Fibroblast of lung (primary cell): ENCODE results near the gene DENND2D. TPM values are rescaled to one million over a fixed set of nuclear protein-coding genes. Genes with fewer than 3 reads are reported as not detected.

Experiments
- DNase-seq, 2 donors: peaks; one replicate each; pipeline versions ENCODE4 v3.0.0 to v3.0.0-alpha.2; 2010; ENCODE audit warnings: low read depth in 2 of 2
- H2AFZ ChIP-seq: 2 replicates; pipeline ENCODE4 v1.5.1; 2012; ENCODE audit warnings: low read length, control low read depth, inconsistent platforms
- H3K27ac ChIP-seq: 2 replicates; pipeline ENCODE4 v1.5.1; 2011; ENCODE audit warnings: low read length, control low read depth; ENCODE audit not compliant: insufficient read depth
- H3K27me3 ChIP-seq: 2 replicates; pipeline ENCODE4 v1.5.1; 2011; ENCODE audit warnings: mild to moderate bottlenecking, low read length; ENCODE audit not compliant: control insufficient read depth, insufficient read depth
- H3K36me3 ChIP-seq: 2 replicates; pipeline ENCODE4 v1.5.1; 2011; ENCODE audit warnings: low read length; ENCODE audit not compliant: control insufficient read depth, insufficient read depth
- H3K4me1 ChIP-seq: 2 replicates; pipeline ENCODE4 v1.5.1; 2011; ENCODE audit warnings: low read length; ENCODE audit not compliant: control insufficient read depth, insufficient read depth; ENCODE audit errors: extremely low read depth
- H3K4me2 ChIP-seq: 2 replicates; pipeline ENCODE4 v1.5.1; 2011; ENCODE audit warnings: low read length, control low read depth; ENCODE audit not compliant: insufficient read depth; ENCODE audit errors: extremely low read depth
- H3K4me3 ChIP-seq, 4 experiments: fragments of 200-600 bp in 1 of 4; sonication (generic) in 1 of 4; replicated peaks in 1 of 4; 2 replicates each; pipeline ENCODE4 v1.5.1; 2011 to 2016; ENCODE audit warnings: low read length in 4 of 4, low read depth in 3 of 4, mild to moderate bottlenecking in 3 of 4, control low read depth in 2 of 4, inconsistent platforms in 1 of 4, mixed read lengths in 1 of 4; ENCODE audit not compliant: insufficient read depth in 1 of 4; ENCODE audit errors: control extremely low read depth in 1 of 4
- H3K79me2 ChIP-seq: 2 replicates; pipeline ENCODE4 v1.5.1; 2012; ENCODE audit warnings: mild to moderate bottlenecking, low read length, inconsistent platforms; ENCODE audit not compliant: control insufficient read depth, insufficient read depth
- H3K9ac ChIP-seq: 2 replicates; pipeline ENCODE4 v1.5.1; 2011; ENCODE audit warnings: mild to moderate bottlenecking, low read length, control low read depth; ENCODE audit not compliant: insufficient read depth
- H3K9me3 ChIP-seq: 2 replicates; pipeline ENCODE4 v1.5.1; 2012; ENCODE audit warnings: low read depth, low read length; ENCODE audit not compliant: control insufficient read depth, insufficient read depth
- H4K20me1 ChIP-seq: 2 replicates; pipeline ENCODE4 v1.5.1; 2011; ENCODE audit warnings: low read length; ENCODE audit not compliant: control insufficient read depth, insufficient read depth; ENCODE audit errors: extremely low read depth
- EZH2 ChIP-seq: IDR thresholded peaks from 2 replicates; pipeline ENCODE4 v1.5.1; 2012; ENCODE audit warnings: low read length, control low read depth, mild to moderate bottlenecking; ENCODE audit errors: missing control alignments
- polyA plus RNA-seq, 2 donors: library from polyadenylated mRNA; depleted of rRNA in 1 of 2; stranded (reverse) in 1 of 2; unstranded in 1 of 2; fragments of >200 nt; gene quantifications; 2 replicates each; pipeline ENCODE4 v1.2.1, GENCODE V29; 2011 to 2012; ENCODE audit warnings: missing spikeins in 1 of 2
- total RNA-seq: library from RNA; depleted of rRNA; stranded (reverse); fragments of >200 nt; gene quantifications from 2 replicates; pipeline ENCODE4 v1.2.1, GENCODE V29; 2014
- TF ChIP-seq, protein P1 (sequence below), 2 donors: IDR thresholded peaks in 1 of 2; conservative IDR thresholded peaks in 1 of 2; 1 replicate in 1 of 2; 2 replicates in 1 of 2; pipeline ENCODE4 v1.5.1; 2011 to 2012; ENCODE audit warnings: low read length in 2 of 2, control low read depth in 1 of 2, inconsistent platforms in 1 of 2, low read depth in 1 of 2, mild to moderate bottlenecking in 1 of 2

DENND2D gene
- total and polyA plus RNA-seq, 2 donors (not counting 1 experiment from before 2014, with no cell fraction given), result 2.2 to 15.7 TPM

DNA sequence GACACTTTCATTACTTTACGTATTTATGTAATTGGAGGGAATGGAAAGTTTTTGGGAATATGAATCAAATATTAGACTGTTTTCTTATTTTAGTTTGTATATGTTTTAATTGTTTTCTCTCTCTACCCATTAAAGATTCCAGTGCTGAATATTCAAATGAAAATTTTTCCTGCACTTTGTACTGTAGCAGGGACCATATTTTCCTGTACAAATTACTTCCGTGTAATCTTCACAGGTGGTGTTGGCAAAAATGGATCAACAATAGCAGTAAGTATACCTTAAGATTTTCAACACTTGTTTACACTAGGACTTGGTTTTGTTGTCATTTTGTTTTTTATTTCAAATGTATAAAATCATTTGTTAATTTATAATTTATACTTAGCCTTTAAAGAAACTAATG lies 18.4 kb downstream of the DENND2D start:
- Histone ChIP-seq H2AFZ (no peak overlapping the region), H3K27ac (no peak overlapping the region), H3K4me2 (no peak overlapping the region), H3K9ac (no peak overlapping the region), H3K27me3 (no peaks in the 10 kb centered on the region), H4K20me1 (no peaks in the 10 kb centered on the region), H3K4me3 (no peak overlapping the region), H3K4me1 (no peaks in the 10 kb centered on the region), H3K36me3 (peaks cover 2% of the 10 kb centered on the region), H3K79me2 (no peaks in the 10 kb centered on the region), H3K9me3 (no peaks in the 10 kb centered on the region)
- no peak for DNase-seq
- TF ChIP-seq EZH2, result no peak
- TF ChIP-seq, protein P1, sequence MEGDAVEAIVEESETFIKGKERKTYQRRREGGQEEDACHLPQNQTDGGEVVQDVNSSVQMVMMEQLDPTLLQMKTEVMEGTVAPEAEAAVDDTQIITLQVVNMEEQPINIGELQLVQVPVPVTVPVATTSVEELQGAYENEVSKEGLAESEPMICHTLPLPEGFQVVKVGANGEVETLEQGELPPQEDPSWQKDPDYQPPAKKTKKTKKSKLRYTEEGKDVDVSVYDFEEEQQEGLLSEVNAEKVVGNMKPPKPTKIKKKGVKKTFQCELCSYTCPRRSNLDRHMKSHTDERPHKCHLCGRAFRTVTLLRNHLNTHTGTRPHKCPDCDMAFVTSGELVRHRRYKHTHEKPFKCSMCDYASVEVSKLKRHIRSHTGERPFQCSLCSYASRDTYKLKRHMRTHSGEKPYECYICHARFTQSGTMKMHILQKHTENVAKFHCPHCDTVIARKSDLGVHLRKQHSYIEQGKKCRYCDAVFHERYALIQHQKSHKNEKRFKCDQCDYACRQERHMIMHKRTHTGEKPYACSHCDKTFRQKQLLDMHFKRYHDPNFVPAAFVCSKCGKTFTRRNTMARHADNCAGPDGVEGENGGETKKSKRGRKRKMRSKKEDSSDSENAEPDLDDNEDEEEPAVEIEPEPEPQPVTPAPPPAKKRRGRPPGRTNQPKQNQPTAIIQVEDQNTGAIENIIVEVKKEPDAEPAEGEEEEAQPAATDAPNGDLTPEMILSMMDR (conservative IDR thresholded peaks at IDR 0.05 in 1 of 2, IDR thresholded peaks at IDR 0.05 in 1 of 2; ENCODE audit: low read depth in 1 of 2, low read length in 2 of 2), result no peak

DNA sequence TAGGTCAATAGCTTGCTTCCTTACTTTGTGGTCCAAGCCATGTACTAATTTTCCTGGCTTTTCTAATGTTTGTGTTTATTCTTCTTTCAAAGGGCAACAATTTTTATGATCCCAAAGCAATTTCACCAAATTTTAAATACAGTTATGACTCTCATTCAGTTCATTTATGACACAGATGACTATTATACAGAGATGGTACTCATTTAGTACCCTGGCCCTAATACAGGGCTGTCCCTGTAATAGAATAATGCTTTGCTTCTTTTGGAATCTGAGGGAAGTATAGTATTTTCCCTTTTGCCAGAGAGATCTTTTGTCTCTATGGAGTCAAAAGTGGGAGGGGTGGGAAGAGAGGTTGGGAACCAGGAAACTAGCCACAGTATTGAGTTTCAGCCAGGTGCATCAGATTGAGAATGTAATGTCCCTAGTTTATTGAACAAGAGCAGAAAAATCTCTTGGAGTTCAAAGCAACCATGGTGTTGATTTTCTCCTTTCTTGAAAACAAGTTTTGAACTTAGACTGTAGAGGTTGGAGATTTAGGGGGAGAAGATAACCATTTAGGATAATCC lies 20.4 kb downstream of the DENND2D start:
- Histone ChIP-seq H3K4me2 (no peak overlapping the region), H3K4me3 (no peak overlapping the region), H3K9me3 (no peaks in the 10 kb centered on the region), H3K4me1 (no peaks in the 10 kb centered on the region), H4K20me1 (no peaks in the 10 kb centered on the region), H3K36me3 (peaks cover 3% of the 10 kb centered on the region), H3K79me2 (no peaks in the 10 kb centered on the region), H2AFZ (no peak overlapping the region), H3K27ac (no peak overlapping the region), H3K9ac (no peak overlapping the region), H3K27me3 (no peaks in the 10 kb centered on the region)
- no peak for DNase-seq
- TF ChIP-seq, protein P1 (conservative IDR thresholded peaks at IDR 0.05 in 1 of 2, IDR thresholded peaks at IDR 0.05 in 1 of 2; ENCODE audit: low read depth in 1 of 2, low read length in 2 of 2), result no peak
- no peak for TF ChIP-seq EZH2

DNA sequence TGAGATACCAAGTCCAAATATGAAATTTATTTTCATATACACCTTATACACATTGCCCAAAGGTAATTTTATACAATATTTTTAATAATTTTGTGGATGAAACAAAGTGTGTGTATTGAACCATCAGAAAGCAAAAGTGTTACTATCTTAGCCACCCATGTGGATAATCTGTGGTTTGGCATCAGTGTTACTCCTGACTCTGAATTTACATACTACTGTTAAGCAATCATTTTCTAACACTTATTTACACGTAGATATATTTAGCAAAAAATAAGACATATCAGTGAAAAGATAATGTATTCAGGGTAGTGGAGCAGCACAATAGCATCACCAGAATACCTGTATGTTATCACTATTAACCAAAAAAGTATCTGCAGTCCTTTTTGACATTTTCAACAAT lies 23.8 kb downstream of the DENND2D start:
- H3K36me3 ChIP-seq, result peaks cover 3% of the 10 kb centered on the region
- H3K9ac ChIP-seq, result no peak overlapping the region
- H3K27me3 ChIP-seq, result no peaks in the 10 kb centered on the region
- H3K9me3 ChIP-seq, result no peaks in the 10 kb centered on the region
- no peaks in the 10 kb centered on the region for H4K20me1 ChIP-seq
- DNase-seq, result peak in 1 of 2 donors; percentile 38
- H3K4me1 ChIP-seq, result no peaks in the 10 kb centered on the region
- H2AFZ ChIP-seq, result no peak overlapping the region
- no peak overlapping the region for H3K27ac ChIP-seq
- H3K4me3 ChIP-seq, result no peak overlapping the region
- TF ChIP-seq, protein P1 (conservative IDR thresholded peaks at IDR 0.05 in 1 of 2, IDR thresholded peaks at IDR 0.05 in 1 of 2; ENCODE audit: low read depth in 1 of 2, low read length in 2 of 2), result no peak
- TF ChIP-seq EZH2, result no peak
- no peak overlapping the region for H3K4me2 ChIP-seq
- no peaks in the 10 kb centered on the region for H3K79me2 ChIP-seq
